Vagina (tissue), 2 donors: ENCODE data around the gene CC2D1A. TPM values are rescaled to one million over a fixed set of nuclear protein-coding genes. Genes with fewer than 3 reads are reported as not detected.

Experiments
- DNase-seq, 2 donors: peaks; one replicate each; pipeline ENCODE4 v3.0.0-alpha.2; 2017; ENCODE audit errors: extremely low spot score in 2 of 2
- H3K27ac ChIP-seq: fragments of 200-600 bp; sonication (generic); one replicate; pipeline ENCODE4 v1.5.1; 2019
- H3K27me3 ChIP-seq: fragments of 200-600 bp; sonication (generic); one replicate; pipeline ENCODE4 v1.5.1; 2019
- H3K36me3 ChIP-seq, 2 donors: fragments of 200-600 bp; sonication (generic); one replicate each; pipeline ENCODE4 v1.5.1; 2017 to 2019
- H3K4me1 ChIP-seq: fragments of 200-600 bp; sonication (generic); one replicate; pipeline ENCODE4 v1.5.1; 2019
- H3K4me3 ChIP-seq, 2 donors: fragments of 200-600 bp; sonication (generic); 1 replicate in 1 of 2; 2 replicates in 1 of 2; pipeline ENCODE4 v1.5.1; 2016 to 2019
- H3K9me3 ChIP-seq: fragments of 200-600 bp; sonication (generic); one replicate; pipeline ENCODE4 v1.5.1; 2019
- CTCF ChIP-seq, 3 experiments: fragments of 450-650 bp in 2 of 3; fragments of 200-600 bp in 1 of 3; sonication (generic) in 1 of 3; IDR thresholded peaks; one replicate each; pipeline ENCODE4 v1.5.1; 2017 to 2019; ENCODE audit warnings: antibody characterized with exemption in 3 of 3, mild to moderate bottlenecking in 2 of 3, moderate library complexity in 2 of 3
- POLR2A ChIP-seq, 2 donors: fragments of 450-650 bp; IDR thresholded peaks; one replicate each; pipeline ENCODE4 v1.6.1; 2017; ENCODE audit warnings: antibody characterized with exemption in 2 of 2, mild to moderate bottlenecking in 2 of 2, moderate library complexity in 2 of 2
- POLR2AphosphoS5 ChIP-seq, 2 donors: sonication (generic); formaldehyde crosslinking; IDR thresholded peaks; one replicate each; pipeline ENCODE4 v1.9.0; 2017; ENCODE audit warnings: antibody characterized with exemption in 2 of 2, mild to moderate bottlenecking in 2 of 2, low read depth in 1 of 2; ENCODE audit not compliant: insufficient read depth in 1 of 2
- intact Hi-C: fragments of 100-400 bp; cut with DNase I; formaldehyde crosslinking; loops from one replicate; pipeline ENCODE4 v1.15.1; 2023
- total RNA-seq: library from RNA; depleted of rRNA; stranded (reverse); fragments of >200 nt; gene quantifications from one replicate; pipeline ENCODE4 v1.2.3, GENCODE V29; 2016

The CC2D1A gene
- total RNA-seq, 1 donor from 2014 or later = 44.4 TPM

DNA sequence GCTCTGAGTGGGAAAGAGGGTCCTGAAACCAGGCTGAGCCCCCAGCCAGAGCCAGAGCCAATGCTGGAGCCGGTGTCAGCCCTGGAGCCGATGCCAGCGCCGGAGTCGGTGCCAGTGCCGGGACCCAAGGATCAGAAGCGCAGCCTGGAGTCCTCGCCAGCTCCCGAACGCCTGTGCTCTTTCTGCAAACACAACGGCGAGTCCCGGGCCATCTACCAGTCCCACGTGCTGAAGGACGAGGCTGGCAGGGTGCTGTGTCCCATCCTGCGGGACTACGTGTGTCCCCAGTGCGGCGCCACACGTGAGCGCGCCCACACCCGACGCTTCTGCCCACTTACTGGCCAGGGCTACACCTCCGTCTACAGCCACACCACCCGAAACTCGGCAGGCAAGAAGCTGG, 28.7 kb upstream of the CC2D1A start:
- intact Hi-C loops = loop anchor here (10.0 kb wide), 1 partner anchor 283 kb away; no protein-coding TSS in a partner anchor
- TF ChIP-seq CTCF (IDR thresholded peaks at IDR 0.05) (no peak), POLR2A (IDR thresholded peaks at IDR 0.05) (no peak), POLR2AphosphoS5 (IDR thresholded peaks at IDR 0.05; ENCODE audit: insufficient read depth in 1 of 2, low read depth in 1 of 2) (no peak)
- H3K36me3 ChIP-seq = no peaks in the 10 kb centered on the region
- H3K4me1 ChIP-seq = peaks cover 42% of the 10 kb centered on the region
- no peaks in the 10 kb centered on the region for H3K27me3 ChIP-seq
- DNase-seq = no peak
- H3K4me3 ChIP-seq = no peak overlapping the region
- H3K27ac ChIP-seq = no peak overlapping the region
- H3K9me3 ChIP-seq = no peaks in the 10 kb centered on the region

DNA sequence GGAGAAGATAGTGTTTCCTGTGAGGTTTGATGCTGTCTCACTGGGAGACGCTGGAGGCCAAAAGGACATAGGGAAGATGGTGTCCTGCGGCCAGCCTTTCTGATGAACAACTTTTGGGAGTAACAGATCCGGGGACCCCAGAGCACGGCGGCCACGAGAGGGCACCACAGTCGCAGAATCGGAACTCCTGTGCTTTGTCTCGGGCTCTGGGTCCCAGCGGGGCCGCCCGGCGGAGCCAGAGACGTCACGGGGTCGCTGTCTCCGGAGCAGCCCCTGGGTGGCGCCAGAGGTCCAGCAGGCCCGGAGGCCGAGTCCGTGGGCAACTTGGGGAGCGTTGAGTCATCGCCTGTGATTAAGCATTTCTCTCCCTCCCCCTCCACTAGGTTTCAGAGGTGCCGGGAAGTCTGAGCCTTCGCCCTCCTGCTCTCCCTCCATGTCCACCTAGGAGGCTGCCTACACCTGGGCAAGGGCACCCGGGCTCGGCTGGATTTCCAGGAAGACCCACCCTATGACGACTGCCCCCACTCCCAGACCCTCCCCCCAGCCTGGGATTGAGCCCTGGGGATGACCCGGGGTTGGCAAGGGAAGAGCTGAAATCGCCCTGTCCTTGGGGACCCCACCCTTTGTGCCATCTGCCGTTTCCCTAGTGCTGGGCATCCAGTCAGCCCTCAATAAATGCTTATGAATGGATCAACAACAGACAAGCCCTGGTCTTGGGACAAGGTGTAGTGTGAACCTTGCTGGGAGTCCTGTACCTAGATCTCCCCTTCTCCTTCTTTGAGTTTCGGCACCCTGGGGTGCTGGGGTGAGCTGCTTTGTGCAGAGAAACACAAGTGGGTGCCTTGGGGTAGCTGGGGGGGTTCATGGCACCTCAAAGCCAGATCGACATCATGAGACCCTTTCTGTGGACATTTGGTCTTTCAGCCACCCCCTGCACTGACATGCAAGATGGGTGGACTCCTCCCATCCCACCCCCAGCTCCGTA, 25.6 kb upstream of the CC2D1A start:
- Histone ChIP-seq H3K4me3 (peak overlapping the region; percentile 11 to 36), H3K36me3 (no peaks in the 10 kb centered on the region), H3K9me3 (no peaks in the 10 kb centered on the region), H3K4me1 (peaks cover 54% of the 10 kb centered on the region), H3K27ac (peak overlapping the region; percentile 83), H3K27me3 (no peaks in the 10 kb centered on the region)
- DNase-seq = peak in 1 of 2 donors; percentile 97
- intact Hi-C loops = loop anchor here (2.0 kb wide), 1 partner anchor 194 kb away; no protein-coding TSS in a partner anchor
- TF ChIP-seq POLR2A (IDR thresholded peaks at IDR 0.05) = no peak
- peak; percentile 89 to 93 for TF ChIP-seq POLR2AphosphoS5 (IDR thresholded peaks at IDR 0.05; ENCODE audit: insufficient read depth in 1 of 2, low read depth in 1 of 2)
- peak; percentile 97 to 100 (median 100) for TF ChIP-seq CTCF (IDR thresholded peaks at IDR 0.05)

DNA sequence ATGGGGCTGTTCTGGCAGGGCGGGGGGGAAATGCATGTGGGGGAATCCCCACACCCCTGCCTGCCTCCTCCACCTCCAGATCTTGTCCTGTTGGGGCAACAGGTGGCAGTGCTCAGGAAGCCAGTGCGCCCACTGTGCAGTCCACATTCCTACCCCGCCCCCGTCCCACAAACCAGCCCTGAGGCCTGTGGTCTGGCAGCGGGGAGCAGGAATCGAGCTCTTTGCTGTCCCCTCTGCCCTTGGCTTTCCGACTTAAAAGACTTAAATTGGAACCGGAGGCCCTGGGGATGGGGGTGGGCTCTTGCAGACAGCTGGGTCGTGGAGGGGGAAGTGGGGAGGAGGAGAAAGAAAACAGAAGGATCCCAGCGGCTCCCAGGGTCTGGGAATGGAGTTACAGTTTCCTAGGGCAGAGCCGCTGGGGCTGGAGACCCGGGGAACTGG, 24.7 kb upstream of the CC2D1A start:
- no peaks in the 10 kb centered on the region for H3K27me3 ChIP-seq
- no peak for DNase-seq
- H3K4me3 ChIP-seq = no peak overlapping the region
- H3K27ac ChIP-seq = peak overlapping the region; percentile 18
- peaks cover 62% of the 10 kb centered on the region for H3K4me1 ChIP-seq
- intact Hi-C loops = loop anchor here (2.0 kb wide), 1 partner anchor 194 kb away; no protein-coding TSS in a partner anchor
- no peaks in the 10 kb centered on the region for H3K36me3 ChIP-seq
- H3K9me3 ChIP-seq = no peaks in the 10 kb centered on the region
- TF ChIP-seq POLR2A (IDR thresholded peaks at IDR 0.05) = no peak
- TF ChIP-seq CTCF (IDR thresholded peaks at IDR 0.05) = no peak
- TF ChIP-seq POLR2AphosphoS5 (IDR thresholded peaks at IDR 0.05; ENCODE audit: insufficient read depth in 1 of 2, low read depth in 1 of 2) = no peak

DNA sequence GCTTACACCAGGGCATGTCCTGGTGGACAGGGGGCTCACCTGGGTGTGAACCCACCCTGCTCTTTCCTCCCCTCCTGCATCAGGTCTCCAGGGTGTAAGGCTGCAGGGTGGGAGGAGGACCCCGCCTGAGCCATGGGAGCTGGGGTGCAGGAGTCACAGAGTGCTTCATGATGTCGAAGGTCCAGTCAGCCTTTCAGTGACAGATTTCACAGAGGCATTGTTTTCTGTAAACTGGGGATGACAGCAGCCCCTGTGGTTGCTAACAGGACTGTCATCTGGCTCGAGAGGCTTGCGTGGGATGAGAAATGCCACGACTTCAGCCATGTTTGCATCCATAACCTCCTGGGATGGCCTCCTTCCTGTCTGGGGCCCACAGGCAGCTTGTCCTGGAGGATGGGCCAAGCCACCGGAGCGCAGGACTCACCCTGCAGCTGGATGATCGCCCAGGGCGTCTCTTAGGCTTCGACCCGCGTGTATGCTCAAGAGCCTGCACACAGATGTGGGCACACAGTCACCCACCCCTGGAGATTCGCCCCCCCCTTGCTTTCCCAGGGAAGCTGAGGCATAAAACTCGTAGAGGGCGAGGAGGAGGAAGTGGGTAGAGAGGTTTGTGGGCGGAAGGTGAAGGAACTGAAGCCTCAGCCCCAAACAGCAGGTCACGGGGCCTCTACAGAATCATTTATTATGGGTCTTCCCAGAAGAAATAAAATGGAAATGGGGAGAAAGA, 24.1 kb upstream of the CC2D1A start:
- H3K4me3 ChIP-seq = no peak overlapping the region
- TF ChIP-seq CTCF (IDR thresholded peaks at IDR 0.05) = no peak
- TF ChIP-seq POLR2A (IDR thresholded peaks at IDR 0.05) = no peak
- no peak for TF ChIP-seq POLR2AphosphoS5 (IDR thresholded peaks at IDR 0.05; ENCODE audit: insufficient read depth in 1 of 2, low read depth in 1 of 2)
- H3K4me1 ChIP-seq = peaks cover 68% of the 10 kb centered on the region

More for the DNA sequence above, 24.1 kb upstream of the CC2D1A start:
- no peak for DNase-seq
- intact Hi-C loops = loop anchor here (2.0 kb wide), 1 partner anchor 193 kb away; no protein-coding TSS in a partner anchor
- Histone ChIP-seq H3K36me3 (no peaks in the 10 kb centered on the region), H3K9me3 (no peaks in the 10 kb centered on the region), H3K27me3 (no peaks in the 10 kb centered on the region), H3K27ac (peak overlapping the region; percentile 18)
